Measurements from ENCODE around the gene SMARCC2. TPM values are rescaled to one million over a fixed set of nuclear protein-coding genes. Genes with fewer than 3 reads are reported as not detected.
"Not testable (repeated sequence)": the region's sequence is repeated elsewhere in the genome, so short reads cannot be mapped to it uniquely, and the experiment has no call there.

Gene SMARCC2
- total RNA-seq, 2 donors from 2014 or later: 81.0 to 93.9 TPM

DNA sequence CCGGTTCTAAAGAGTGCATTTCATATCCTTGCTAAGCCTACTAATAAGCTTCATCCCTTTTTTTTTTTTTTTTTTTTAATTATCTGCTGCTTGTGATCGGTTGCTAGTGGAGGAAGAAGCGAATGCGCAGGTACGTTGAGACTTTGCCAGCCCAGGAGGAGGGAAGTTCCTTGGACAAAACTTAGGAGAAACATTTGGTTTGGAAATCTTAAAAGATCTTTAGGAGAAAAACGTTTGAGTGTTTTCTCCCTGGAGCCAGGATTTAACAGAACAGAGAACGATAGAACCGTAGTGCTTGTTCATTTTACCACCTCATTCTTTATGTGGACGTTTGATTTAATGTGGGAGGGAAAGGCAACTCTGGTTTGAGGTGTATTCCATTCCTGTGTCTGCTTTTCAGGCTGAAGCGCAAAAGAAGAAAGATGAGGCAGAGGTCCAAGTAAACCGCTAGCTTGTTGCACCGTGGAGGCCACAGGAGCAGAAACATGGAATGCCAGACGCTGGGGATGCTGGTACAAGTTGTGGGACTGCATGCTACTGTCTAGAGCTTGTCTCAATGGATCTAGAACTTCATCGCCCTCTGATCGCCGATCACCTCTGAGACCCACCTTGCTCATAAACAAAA, 72.1 kb downstream of the SMARCC2 start:
- DNase-seq (ENCODE audit: low spot score); intact Hi-C loops (cut with DNase I): not testable (repeated sequence)

DNA sequence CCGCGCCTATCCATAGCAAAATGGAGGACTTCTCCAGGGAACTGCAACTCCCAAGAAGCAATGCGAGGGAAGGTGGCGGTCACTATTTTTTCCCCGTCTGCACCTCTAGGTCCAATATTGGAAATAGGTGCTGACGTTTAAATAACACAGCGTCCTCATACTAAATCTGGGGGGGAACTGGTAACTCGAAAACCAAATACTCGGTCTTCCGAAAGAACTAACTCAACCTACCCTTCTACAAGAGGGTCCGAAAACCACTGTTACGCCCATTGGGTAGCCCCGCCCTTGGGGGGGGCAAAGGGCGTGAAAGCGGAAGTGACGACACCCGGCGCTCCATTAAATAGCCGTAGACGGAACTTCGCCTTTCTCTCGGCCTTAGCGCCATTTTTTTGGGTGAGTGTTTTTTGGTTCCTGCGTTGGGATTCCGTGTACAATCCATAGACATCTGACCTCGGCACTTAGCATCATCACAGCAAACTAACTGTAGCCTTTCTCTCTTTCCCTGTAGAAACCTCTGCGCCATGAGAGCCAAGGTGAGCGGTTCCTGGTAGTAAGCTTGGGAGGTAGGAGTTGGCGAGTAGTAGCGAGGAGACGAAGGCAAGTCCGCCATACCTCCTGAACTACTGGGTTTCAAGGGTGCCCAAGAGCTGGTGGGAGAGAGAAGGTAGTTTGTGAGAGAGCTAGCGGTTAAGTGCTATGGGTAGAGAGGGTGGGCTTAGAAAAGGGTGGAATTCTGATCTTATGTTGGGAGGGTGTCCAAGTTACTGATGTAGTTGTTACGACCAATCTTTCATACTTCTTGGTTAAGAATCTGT, 72.8 kb downstream of the SMARCC2 start, which contains the start of gene RPL41:
RPL41 (plus strand) TSS at position 367 of the 815 bp plus-strand sequence.
- intact Hi-C loops (cut with DNase I): no loop called here
- DNase-seq (ENCODE audit: low spot score): peak; percentile 98

DNA sequence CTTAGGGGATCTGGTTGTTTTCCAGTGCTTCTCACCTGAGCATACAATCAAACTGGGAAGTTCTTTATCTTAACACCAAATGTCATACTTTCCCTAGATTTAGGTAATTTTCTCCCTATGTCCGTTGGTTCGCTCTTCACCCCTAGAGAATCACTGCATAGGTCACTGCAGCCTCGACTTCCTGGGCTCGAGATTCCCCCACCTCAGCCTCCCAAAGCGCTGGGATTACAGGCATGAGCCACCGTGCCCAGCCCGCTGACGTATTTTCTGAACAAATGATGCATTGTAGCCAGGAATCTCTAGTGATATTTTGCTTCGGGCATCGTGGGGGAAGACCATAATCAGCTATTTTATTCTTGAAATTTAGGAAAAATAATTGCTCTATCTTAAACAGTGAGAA, 74.0 kb downstream of the SMARCC2 start:
- no peak for DNase-seq (ENCODE audit: low spot score)
- intact Hi-C loops (cut with DNase I): no loop called here

DNA sequence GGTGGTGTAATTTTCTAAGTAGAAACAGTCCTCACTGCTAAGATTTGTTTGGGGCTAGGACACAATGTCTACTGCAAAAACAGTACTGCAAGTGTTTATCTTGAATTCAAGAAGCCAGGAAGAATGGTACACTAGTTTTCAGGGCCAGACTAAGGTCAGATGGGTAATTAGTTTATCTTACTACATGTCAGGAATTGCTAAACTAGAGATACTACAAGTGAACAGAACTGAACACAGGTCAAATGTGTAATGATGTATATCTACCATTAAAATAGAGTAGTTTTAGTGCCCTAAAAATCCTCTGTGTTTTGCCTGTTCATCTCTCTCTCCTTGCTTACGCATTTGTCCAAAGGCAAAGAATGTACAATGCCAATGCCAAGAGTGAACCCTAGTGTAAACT, 75.2 kb downstream of the SMARCC2 start:
- no peak for DNase-seq (ENCODE audit: low spot score)
- intact Hi-C loops (cut with DNase I): no loop called here

Other genes starting within 250 kb of the SMARCC2 start
- 10 to 100 TPM in 1 of 2 donors, 1 to 10 TPM in 1; 5.0 to 26.1 TPM for gene PMEL, start 223.4 kb downstream of the SMARCC2 start, total RNA-seq
- gene CDK2, start 222.7 kb downstream of the SMARCC2 start, total RNA-seq: 10 to 100 TPM; 17.7 to 22.8 TPM
- 100 to 1,000 TPM; 108 to 109 TPM for gene RAB5B, start 215.4 kb downstream of the SMARCC2 start, total RNA-seq
- gene SUOX, start 192.2 kb downstream of the SMARCC2 start, total RNA-seq: 10 to 100 TPM; 15.0 to 15.9 TPM
- 1 to 10 TPM; 5.6 to 8.6 TPM for gene IKZF4, start 168.4 kb downstream of the SMARCC2 start, total RNA-seq
- gene RPS26, start 147.6 kb downstream of the SMARCC2 start, total RNA-seq: 10 to 100 TPM; 33.2 to 45.2 TPM
- gene ERBB3, start 109.3 kb downstream of the SMARCC2 start, total RNA-seq: 1 to 10 TPM in 1 of 2 donors, under 1 TPM in 1; 0.71 to 1.4 TPM
- 10 to 100 TPM; 59.3 to 71.7 TPM for gene PA2G4, start 84.9 kb downstream of the SMARCC2 start, total RNA-seq
- 1,000 to 10,000 TPM; 2,364 to 2,753 TPM for gene RPL41, start 72.8 kb downstream of the SMARCC2 start, total RNA-seq
- gene ZC3H10, start 71.2 kb downstream of the SMARCC2 start, total RNA-seq: 1 to 10 TPM; 7.9 to 8.0 TPM
- 100 to 1,000 TPM; 113 to 120 TPM for gene ESYT1, start 61.2 kb downstream of the SMARCC2 start, total RNA-seq
- 10 to 100 TPM; 32.9 to 35.7 TPM for gene MYL6B, start 36.9 kb downstream of the SMARCC2 start, total RNA-seq
- gene MYL6, start 31.1 kb downstream of the SMARCC2 start, total RNA-seq: 1,000 to 10,000 TPM; 3,219 to 3,986 TPM
- gene RNF41, start 32.4 kb upstream of the SMARCC2 start, total RNA-seq: 10 to 100 TPM; 40.1 to 44.2 TPM
- 10 to 100 TPM; 19.9 to 23.1 TPM for gene NABP2, start 34.9 kb upstream of the SMARCC2 start, total RNA-seq
- gene SLC39A5, start 40.6 kb upstream of the SMARCC2 start, total RNA-seq: not detected
- 10 to 100 TPM; 24.6 to 34.5 TPM for gene ANKRD52, start 68.9 kb upstream of the SMARCC2 start, total RNA-seq
- 10 to 100 TPM in 1 of 2 donors, 1 to 10 TPM in 1; 9.6 to 10.1 TPM for gene COQ10A, start 77.5 kb upstream of the SMARCC2 start, total RNA-seq
- gene CS, start 110.8 kb upstream of the SMARCC2 start, total RNA-seq: 100 to 1,000 TPM; 109 to 115 TPM
- gene CNPY2, start 126.5 kb upstream of the SMARCC2 start, total RNA-seq: 10 to 100 TPM; 62.1 to 79.3 TPM
- gene PAN2, start 144.5 kb upstream of the SMARCC2 start, total RNA-seq: 10 to 100 TPM; 29.4 to 40.7 TPM
- not detected for gene IL23A, start 149.4 kb upstream of the SMARCC2 start, total RNA-seq
- gene STAT2, start 170.6 kb upstream of the SMARCC2 start, total RNA-seq: 100 to 1,000 TPM; 108 to 113 TPM
- not detected for gene APOF, start 173.4 kb upstream of the SMARCC2 start, total RNA-seq